HG03378 (cell line): ENCODE measurements around the gene UNK.
A peak's percentile ranks its signal among the peaks of the same experiment; 100 is the strongest.

Experiments used
- ATAC-seq: cut with Tn5 transposase; IDR thresholded peaks from one replicate; pipeline ENCODE4 v1.9.1; 2021; ENCODE audit warnings: mild to moderate bottlenecking, moderate library complexity; ENCODE audit not compliant: unreplicated experiment

The UNK gene

GRCh38 chr17:75784473-75785015, at the start of gene UNK:
Gene UNK, plus strand, starts transcription at chr17:75784806. Its CDS starts 75 bp downstream, at chr17:75784881.
- ATAC-seq, result peak; percentile 55

GRCh38 chr17:75736173-75736835, 48.3 kb upstream of the UNK start:
- no peak for ATAC-seq

- ATAC-seq, result no peak
Observed at GRCh38 chr17:75737133-75737962, 47.3 kb upstream of the UNK start.

GRCh38 chr17:75738218-75738802, 46.3 kb upstream of the UNK start:
- ATAC-seq, result no peak

GRCh38 chr17:75739174-75739573, 45.4 kb upstream of the UNK start:
- no peak for ATAC-seq

- ATAC-seq, result no peak
Observed at GRCh38 chr17:75739801-75740200, 44.8 kb upstream of the UNK start.

GRCh38 chr17:75740215-75740614, 44.4 kb upstream of the UNK start:
- no peak for ATAC-seq

GRCh38 chr17:75740631-75741077, 44.0 kb upstream of the UNK start:
- ATAC-seq, result no peak

GRCh38 chr17:75742337-75742736, 42.3 kb upstream of the UNK start:
- ATAC-seq, result no peak

- ATAC-seq, result no peak
Observed at GRCh38 chr17:75743625-75744206, 40.9 kb upstream of the UNK start.

GRCh38 chr17:75748706-75749105, 35.9 kb upstream of the UNK start:
- no peak for ATAC-seq

- no peak for ATAC-seq
Observed at GRCh38 chr17:75749545-75750389, 34.8 kb upstream of the UNK start.

GRCh38 chr17:75750661-75751423, 33.8 kb upstream of the UNK start:
- no peak for ATAC-seq

GRCh38 chr17:75751676-75752404, 32.8 kb upstream of the UNK start:
- no peak for ATAC-seq

- ATAC-seq, result no peak
Observed at GRCh38 chr17:75752405-75752709, 32.2 kb upstream of the UNK start.

GRCh38 chr17:75752802-75753513, 31.6 kb upstream of the UNK start:
- ATAC-seq, result no peak

GRCh38 chr17:75753514-75754377, 30.9 kb upstream of the UNK start:
- no peak for ATAC-seq
